ENCODE data around the gene AIFM1. TPM values are rescaled to one million over a fixed set of nuclear protein-coding genes. Genes with fewer than 3 reads are reported as not detected.

Gene AIFM1
- total RNA-seq, 1 donor from 2014 or later, result 14.2 TPM

DNA sequence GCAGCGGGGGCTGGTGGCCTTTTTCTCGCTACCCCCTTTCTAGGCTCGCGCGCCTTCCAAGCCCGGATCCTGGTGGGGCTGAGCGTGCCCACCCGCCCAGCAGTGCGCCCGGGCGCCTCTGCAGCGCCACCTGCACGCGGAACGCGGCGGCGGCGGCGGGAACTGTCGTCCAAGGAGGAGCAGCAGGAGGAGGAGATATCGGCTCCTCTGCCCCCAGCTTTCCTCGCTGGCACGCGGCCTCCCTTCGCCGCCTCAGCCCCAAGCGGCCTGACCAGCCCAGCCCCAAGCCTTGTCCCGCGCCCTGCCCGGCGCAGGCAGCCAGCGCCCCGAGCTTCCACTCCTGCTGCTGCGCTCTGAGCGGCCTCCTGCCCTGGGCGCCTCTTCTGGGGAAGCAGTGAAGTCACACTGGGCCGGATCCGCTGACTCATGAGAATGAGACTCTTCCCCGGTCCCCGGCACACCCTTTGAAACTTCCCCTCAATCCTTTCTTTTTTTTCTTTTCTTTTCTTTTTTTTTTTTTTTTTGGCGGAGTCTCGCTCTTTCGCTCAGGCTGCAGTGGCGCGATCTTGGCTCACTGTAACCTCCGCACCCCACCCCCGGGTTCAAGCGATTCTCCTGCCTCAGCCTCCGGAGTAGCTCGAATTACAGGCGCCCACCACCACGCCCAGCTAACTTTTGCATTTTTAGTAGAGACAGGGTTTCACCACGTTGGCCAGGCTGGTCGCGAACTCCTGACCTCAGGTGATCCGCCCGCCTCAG is 44.7 kb downstream of the AIFM1 start:
- peak overlapping the region; percentile 87 for H3K27ac ChIP-seq
- H3K36me3 ChIP-seq, result no peaks in the 10 kb centered on the region
- H3K4me1 ChIP-seq, result peaks cover 21% of the 10 kb centered on the region
- peak in 2 of 3 experiments; percentile 55 to 75 for TF ChIP-seq CTCF (IDR thresholded peaks at IDR 0.05)
- peak in 1 of 2 donors; percentile 76 for TF ChIP-seq POLR2AphosphoS5 (IDR thresholded peaks at IDR 0.05; ENCODE audit: insufficient read depth in 1 of 2, low read depth in 1 of 2)
- TF ChIP-seq POLR2A (IDR thresholded peaks at IDR 0.05), result no peak
- no peaks in the 10 kb centered on the region for H3K9me3 ChIP-seq
- H3K4me3 ChIP-seq, result peak overlapping the region; percentile 31 to 35
- no peak for DNase-seq (ENCODE audit: extremely low spot score in 2 of 2)
- H3K27me3 ChIP-seq, result no peaks in the 10 kb centered on the region
- intact Hi-C loops (cut with DNase I), result loop anchor here (5.0 kb wide), 1 partner anchor 51 kb away; the partner anchor contains the start of gene RAB33A

DNA sequence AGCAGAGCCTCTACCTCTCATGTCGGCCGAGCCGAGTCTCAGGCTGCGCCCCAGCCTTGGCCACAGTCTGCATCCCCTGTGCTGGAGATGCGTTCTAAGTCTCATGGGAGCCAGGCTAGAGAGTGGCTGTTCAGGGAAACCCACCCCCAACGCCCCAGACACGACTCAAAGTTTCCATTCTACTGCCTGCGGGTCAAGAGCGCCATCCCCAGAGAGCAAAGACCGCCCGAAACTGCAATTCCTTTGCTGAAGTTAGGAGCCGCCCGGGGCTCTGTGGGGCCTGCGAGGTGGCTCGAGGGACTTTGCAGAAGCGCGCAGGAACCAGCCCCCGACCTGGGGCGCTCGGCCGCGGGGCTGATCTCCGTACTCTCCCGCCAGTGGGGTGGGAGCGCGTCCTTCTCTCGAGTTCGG is 45.3 kb downstream of the AIFM1 start:
- intact Hi-C loops (cut with DNase I), result loop anchor here (5.0 kb wide), 1 partner anchor 52 kb away; the partner anchor contains the start of gene RAB33A
- H3K27ac ChIP-seq, result peak overlapping the region; percentile 87
- peaks cover 21% of the 10 kb centered on the region for H3K4me1 ChIP-seq
- no peak for DNase-seq (ENCODE audit: extremely low spot score in 2 of 2)
- no peaks in the 10 kb centered on the region for H3K27me3 ChIP-seq
- no peaks in the 10 kb centered on the region for H3K9me3 ChIP-seq
- H3K36me3 ChIP-seq, result no peaks in the 10 kb centered on the region
- peak overlapping the region; percentile 31 to 35 for H3K4me3 ChIP-seq
- TF ChIP-seq POLR2A (IDR thresholded peaks at IDR 0.05), result no peak
- no peak for TF ChIP-seq POLR2AphosphoS5 (IDR thresholded peaks at IDR 0.05; ENCODE audit: insufficient read depth in 1 of 2, low read depth in 1 of 2)
- TF ChIP-seq CTCF (IDR thresholded peaks at IDR 0.05), result no peak

- no peaks in the 10 kb centered on the region for H3K9me3 ChIP-seq
- no peaks in the 10 kb centered on the region for H3K36me3 ChIP-seq
- peak overlapping the region; percentile 87 for H3K27ac ChIP-seq
- peaks cover 21% of the 10 kb centered on the region for H3K4me1 ChIP-seq
- intact Hi-C loops (cut with DNase I), result no loop called here
- DNase-seq (ENCODE audit: extremely low spot score in 2 of 2), result no peak
- H3K4me3 ChIP-seq, result peak overlapping the region in 1 of 2 donors; percentile 4
- TF ChIP-seq POLR2A (IDR thresholded peaks at IDR 0.05) (no peak), CTCF (IDR thresholded peaks at IDR 0.05) (no peak), POLR2AphosphoS5 (IDR thresholded peaks at IDR 0.05; ENCODE audit: insufficient read depth in 1 of 2, low read depth in 1 of 2) (no peak)
- no peaks in the 10 kb centered on the region for H3K27me3 ChIP-seq
These were observed 46.2 kb downstream of the AIFM1 start for GRCh38 chrX:130119312-130119898.

DNA sequence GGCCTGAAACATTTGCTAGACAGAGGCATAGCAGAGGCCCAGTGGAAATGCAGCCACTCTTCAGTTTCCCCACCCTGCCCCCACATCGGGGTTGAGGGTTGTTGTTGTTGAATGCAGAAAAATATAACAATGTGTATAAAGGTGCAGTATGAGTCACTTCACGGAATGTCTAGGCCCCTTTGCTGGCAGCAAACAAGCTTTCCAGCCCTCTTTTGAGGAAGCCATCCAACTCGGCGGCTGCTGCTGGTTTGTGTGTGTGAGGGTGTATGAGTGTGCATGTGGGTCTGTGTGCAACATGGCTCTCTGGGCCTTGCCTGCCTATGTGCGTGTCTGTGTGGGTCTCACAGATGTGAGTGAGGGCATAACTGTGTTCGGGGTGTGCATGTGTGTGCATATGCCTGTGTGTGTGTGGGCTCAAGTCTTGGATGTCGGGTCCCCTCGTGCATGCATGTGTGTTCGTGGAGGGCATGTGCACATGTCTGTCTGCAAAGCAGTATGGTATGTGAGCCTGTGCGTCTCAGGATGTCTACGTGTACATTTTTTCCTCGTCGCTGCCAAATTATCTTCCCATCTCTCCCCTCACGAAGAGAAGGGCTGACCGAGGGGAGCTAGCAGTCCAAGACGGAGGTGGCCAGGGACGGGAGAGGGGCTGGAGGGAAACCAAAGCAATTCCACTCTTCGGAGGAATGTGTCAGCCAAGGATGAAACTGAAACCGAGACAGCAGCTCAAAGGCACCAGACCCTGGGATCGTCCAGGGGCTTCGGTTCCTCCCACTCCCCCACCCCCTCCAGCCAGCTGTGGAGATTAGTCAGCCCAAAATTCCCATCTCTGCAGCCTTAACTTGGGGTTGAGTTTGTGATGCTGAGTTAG is 47.0 kb downstream of the AIFM1 start:
- Histone ChIP-seq H3K4me3 (peak overlapping the region in 1 of 2 donors; percentile 4), H3K27ac (peak overlapping the region; percentile 87), H3K4me1 (peaks cover 21% of the 10 kb centered on the region), H3K36me3 (no peaks in the 10 kb centered on the region), H3K9me3 (no peaks in the 10 kb centered on the region), H3K27me3 (no peaks in the 10 kb centered on the region)
- no peak for TF ChIP-seq CTCF (IDR thresholded peaks at IDR 0.05)
- TF ChIP-seq POLR2AphosphoS5 (IDR thresholded peaks at IDR 0.05; ENCODE audit: insufficient read depth in 1 of 2, low read depth in 1 of 2), result no peak
- TF ChIP-seq POLR2A (IDR thresholded peaks at IDR 0.05), result no peak
- no peak for DNase-seq (ENCODE audit: extremely low spot score in 2 of 2)
- intact Hi-C loops (cut with DNase I), result no loop called here

Data from vagina (tissue), 2 donors.